MM.1S (cell line): ENCODE data around the gene CAMK1.
A peak's percentile ranks its signal among the peaks of the same experiment; 100 is the strongest.

Source experiments
- DNase-seq: peaks from one replicate; pipeline ENCODE4 v3.0.0-alpha.2; 2015
- H2AFZ ChIP-seq: fragments of 300-600 bp; sonication (generic); 2 replicates; pipeline ENCODE4 v1.6.0; 2016; ENCODE audit warnings: antibody characterized with exemption, low read length
- H3F3A ChIP-seq: fragments of 300-600 bp; sonication (generic); 2 replicates; pipeline ENCODE4 v1.6.1; 2016; ENCODE audit warnings: mild to moderate bottlenecking, antibody characterized with exemption, low read length, moderate library complexity, mixed read lengths; ENCODE audit not compliant: insufficient read depth
- H3K27ac ChIP-seq: fragments of 300-600 bp; sonication (generic); 2 replicates; pipeline ENCODE4 v1.5.1; 2016; ENCODE audit warnings: mild to moderate bottlenecking, low read length
- H3K27me3 ChIP-seq: fragments of 300-600 bp; sonication (generic); replicated peaks from 2 replicates; pipeline ENCODE4 v1.6.0; 2016; ENCODE audit warnings: low read length; ENCODE audit not compliant: insufficient read depth
- H3K36me3 ChIP-seq: fragments of 300-600 bp; sonication (generic); replicated peaks from 2 replicates; pipeline ENCODE4 v1.6.1; 2016; ENCODE audit warnings: mild to moderate bottlenecking, low read length, mixed read lengths; ENCODE audit not compliant: insufficient read depth
- H3K4me1 ChIP-seq: fragments of 300-600 bp; sonication (generic); 2 replicates; pipeline ENCODE4 v1.6.1; 2016; ENCODE audit warnings: low read length, mixed read lengths
- H3K4me2 ChIP-seq: fragments of 300-600 bp; sonication (generic); 2 replicates; pipeline ENCODE4 v1.6.0; 2016; ENCODE audit warnings: low read depth, low read length
- H3K4me3 ChIP-seq: fragments of 300-600 bp; sonication (generic); 2 replicates; pipeline ENCODE4 v1.5.1; 2016; ENCODE audit warnings: low read length, mixed read lengths
- H3K79me2 ChIP-seq: fragments of 300-600 bp; sonication (generic); 2 replicates; pipeline ENCODE4 v1.6.1; 2016; ENCODE audit warnings: mixed run types, low read length, mixed read lengths
- H3K9ac ChIP-seq: fragments of 300-600 bp; sonication (generic); 2 replicates; pipeline ENCODE4 v1.6.1; 2016; ENCODE audit warnings: low read length, mixed read lengths
- H3K9me2 ChIP-seq: fragments of 300-600 bp; sonication (generic); replicated peaks from 2 replicates; pipeline ENCODE4 v1.6.1; 2016; ENCODE audit warnings: mild to moderate bottlenecking, low read length, mixed read lengths; ENCODE audit not compliant: insufficient read depth
- H3K9me3 ChIP-seq: fragments of 300-600 bp; sonication (generic); replicated peaks from 2 replicates; pipeline ENCODE4 v1.6.1; 2016; ENCODE audit warnings: mild to moderate bottlenecking, low read length, mixed read lengths; ENCODE audit not compliant: insufficient read depth
- H4K20me1 ChIP-seq: fragments of 300-600 bp; sonication (generic); 2 replicates; pipeline ENCODE4 v1.6.1; 2016; ENCODE audit warnings: mild to moderate bottlenecking, low read length, moderate library complexity, mixed read lengths; ENCODE audit not compliant: insufficient read depth
- CTCF ChIP-seq: fragments of 300-600 bp; sonication (generic); IDR thresholded peaks from 2 replicates; pipeline ENCODE4 v1.5.1; 2016; ENCODE audit warnings: antibody characterized with exemption, low read length, mixed read lengths
- EZH2 ChIP-seq: fragments of 300-600 bp; sonication (generic); optimal IDR thresholded peaks from 2 replicates; pipeline ENCODE3; 2017; ENCODE audit warnings: low read depth, mild to moderate bottlenecking, antibody characterized with exemption, low read length, mixed read lengths
- EZH2phosphoT487 ChIP-seq: fragments of 300-600 bp; sonication (generic); IDR thresholded peaks from 2 replicates; pipeline ENCODE4 v1.6.1; 2018; ENCODE audit warnings: antibody characterized with exemption, low read length

The CAMK1 gene

GRCh38 chr3:9729419-9729818, 40.3 kb downstream of the CAMK1 start:
- no peaks in the 10 kb centered on the region for H3K9me2 ChIP-seq
- no peaks in the 10 kb centered on the region for H3K9me3 ChIP-seq
- H3K4me2 ChIP-seq, result no peak overlapping the region
- H4K20me1 ChIP-seq, result no peaks in the 10 kb centered on the region
- H3K4me1 ChIP-seq, result peaks cover 10% of the 10 kb centered on the region
- peaks cover 7% of the 10 kb centered on the region; the same call in 1 of the 2 replicates for H3K36me3 ChIP-seq
- H3K4me3 ChIP-seq, result no peak overlapping the region
- peaks cover 29% of the 10 kb centered on the region for H3K79me2 ChIP-seq
- TF ChIP-seq EZH2 (no peak), EZH2phosphoT487 (no peak), CTCF (no peak)
- no peak for DNase-seq
- no peak overlapping the region for H3K27ac ChIP-seq
- H3F3A ChIP-seq, result no peaks in the 10 kb centered on the region
- no peak overlapping the region for H3K9ac ChIP-seq
- no peak overlapping the region for H2AFZ ChIP-seq
- no peaks in the 10 kb centered on the region for H3K27me3 ChIP-seq

DNA sequence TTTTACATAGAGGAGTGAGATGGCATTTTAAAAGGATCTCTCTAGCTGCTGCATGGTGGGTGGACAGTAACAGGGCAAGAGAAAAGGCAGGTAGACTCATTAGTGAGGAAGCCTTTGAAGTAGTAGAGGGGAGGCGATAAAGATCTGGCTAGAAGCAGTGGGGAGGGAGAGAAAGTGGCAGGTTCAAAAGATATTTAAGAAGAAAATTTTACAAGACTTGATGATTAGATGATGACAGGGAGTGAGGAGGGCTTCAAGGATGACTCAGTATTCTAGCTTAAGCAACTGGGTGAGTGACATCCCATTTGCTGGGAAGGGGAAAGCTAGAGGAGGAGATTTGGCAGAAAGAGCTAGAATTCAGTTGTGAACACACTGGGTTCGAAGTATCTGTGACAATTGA, 42.0 kb downstream of the CAMK1 start:
- no peak overlapping the region for H3K4me2 ChIP-seq
- no peaks in the 10 kb centered on the region for H3K9me3 ChIP-seq
- H2AFZ ChIP-seq, result no peak overlapping the region
- no peaks in the 10 kb centered on the region for H3F3A ChIP-seq
- no peaks in the 10 kb centered on the region for H3K27me3 ChIP-seq
- no peak for DNase-seq
- H3K4me1 ChIP-seq, result peaks cover 4% of the 10 kb centered on the region
- H3K9ac ChIP-seq, result no peak overlapping the region
- TF ChIP-seq EZH2, result no peak
- H4K20me1 ChIP-seq, result no peaks in the 10 kb centered on the region
- no peaks in the 10 kb centered on the region for H3K9me2 ChIP-seq
- H3K4me3 ChIP-seq, result no peak overlapping the region
- no peaks in the 10 kb centered on the region for H3K36me3 ChIP-seq
- no peak overlapping the region for H3K27ac ChIP-seq
- peaks cover 12% of the 10 kb centered on the region for H3K79me2 ChIP-seq

DNA sequence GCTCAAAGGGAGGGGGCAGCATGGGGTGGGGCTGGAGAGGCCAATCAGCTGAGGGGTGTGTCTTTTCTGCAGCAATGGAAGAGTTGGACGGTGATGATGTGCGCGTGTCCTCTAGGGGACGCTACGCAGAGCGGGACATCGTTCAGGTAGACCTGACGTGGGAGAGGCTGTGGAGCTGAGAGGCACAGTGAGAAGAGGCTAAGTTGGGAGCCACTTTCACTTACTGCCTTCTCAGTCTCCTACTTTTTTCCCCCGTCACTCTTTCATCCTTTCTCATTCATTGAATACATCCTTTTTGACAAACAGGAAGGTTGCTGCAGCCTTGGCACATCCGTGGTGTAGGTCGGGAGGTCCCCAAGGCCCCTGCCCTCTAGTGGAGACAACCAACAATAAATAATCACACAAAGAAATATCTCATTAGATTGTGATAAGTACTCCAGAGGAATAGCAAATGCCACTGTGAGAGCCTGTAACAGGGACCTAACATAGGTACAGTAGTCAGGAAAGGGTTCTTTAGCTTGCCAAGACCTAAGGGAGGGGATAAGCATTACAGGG, 42.6 kb downstream of the CAMK1 start:
- H3K27me3 ChIP-seq, result no peaks in the 10 kb centered on the region
- H2AFZ ChIP-seq, result peak overlapping the region; percentile 61; the same call in 1 of the 2 replicates
- peak; percentile 61 for DNase-seq
- peaks cover 6% of the 10 kb centered on the region for H3K79me2 ChIP-seq
- H3F3A ChIP-seq, result no peaks in the 10 kb centered on the region
- no peak overlapping the region for H3K27ac ChIP-seq
- H3K9ac ChIP-seq, result no peak overlapping the region
- TF ChIP-seq EZH2phosphoT487 (no peak), CTCF (peak; percentile 59), EZH2 (no peak)
- no peaks in the 10 kb centered on the region for H3K4me1 ChIP-seq
- H3K4me2 ChIP-seq, result peak overlapping the region; percentile 34; the same call in 1 of the 2 replicates
- no peaks in the 10 kb centered on the region for H3K9me3 ChIP-seq
- H3K36me3 ChIP-seq, result no peaks in the 10 kb centered on the region
- peak overlapping the region; percentile 11; the same call in 1 of the 2 replicates for H3K4me3 ChIP-seq
- H4K20me1 ChIP-seq, result no peaks in the 10 kb centered on the region
- no peaks in the 10 kb centered on the region for H3K9me2 ChIP-seq

GRCh38 chr3:9725775-9726515, 43.8 kb downstream of the CAMK1 start:
- no peak for DNase-seq
- Histone ChIP-seq H4K20me1 (no peaks in the 10 kb centered on the region), H3K36me3 (no peaks in the 10 kb centered on the region), H3K4me1 (no peaks in the 10 kb centered on the region), H3K79me2 (no peaks in the 10 kb centered on the region), H3K9ac (no peak overlapping the region), H3K27me3 (no peaks in the 10 kb centered on the region), H3K4me3 (no peak overlapping the region), H3F3A (no peaks in the 10 kb centered on the region), H3K27ac (no peak overlapping the region), H3K9me2 (no peaks in the 10 kb centered on the region), H3K9me3 (no peaks in the 10 kb centered on the region), H2AFZ (no peak overlapping the region), H3K4me2 (no peak overlapping the region)
- no peak for TF ChIP-seq CTCF
- no peak for TF ChIP-seq EZH2phosphoT487
- no peak for TF ChIP-seq EZH2
